Neural cell (in vitro differentiated cells): Measurements from ENCODE around the gene PABPC1L. TPM values are rescaled to one million over a fixed set of nuclear protein-coding genes. Genes with fewer than 3 reads are reported as not detected.

Experiments
- H2AFZ ChIP-seq: fragments of 200-600, 300-800 bp; sonication (generic), shearing (Covaris generic); 2 replicates; pipeline ENCODE4 v1.6.0; 2014; ENCODE audit warnings: low read depth, mild to moderate bottlenecking, antibody characterized with exemption, low read length, moderate library complexity
- H3F3A ChIP-seq: fragments of 200-600 bp; shearing (Covaris generic); 2 replicates; pipeline ENCODE4 v1.6.1; 2016; ENCODE audit warnings: mild to moderate bottlenecking, moderate library complexity, mixed read lengths, antibody characterized with exemption, low read length; ENCODE audit not compliant: insufficient read depth, poor library complexity, severe bottlenecking
- H3K27ac ChIP-seq: fragments of 200-600, 300-800 bp; sonication (generic), shearing (Covaris generic); 2 replicates; pipeline ENCODE4 v1.5.1; 2014; ENCODE audit warnings: mild to moderate bottlenecking, low read length, moderate library complexity
- H3K27me3 ChIP-seq: fragments of 300-800, 200-600 bp; sonication (generic), shearing (Covaris generic); 2 replicates; pipeline ENCODE4 v1.6.0; 2014; ENCODE audit warnings: mild to moderate bottlenecking, low read depth, low read length, moderate library complexity; ENCODE audit not compliant: insufficient read depth
- H3K36me3 ChIP-seq: fragments of 300-800, 200-600 bp; sonication (generic), shearing (Covaris generic); 2 replicates; pipeline ENCODE4 v1.5.1; 2014; ENCODE audit warnings: mild to moderate bottlenecking, antibody characterized with exemption, low read length, moderate library complexity; ENCODE audit not compliant: insufficient read depth
- H3K4me2 ChIP-seq: fragments of 300-800, 200-600 bp; sonication (generic), shearing (Covaris generic); 2 replicates; pipeline ENCODE4 v1.6.0; 2014; ENCODE audit warnings: mild to moderate bottlenecking, low read length
- H3K4me3 ChIP-seq: fragments of 300-800, 200-600 bp; sonication (generic), shearing (Covaris generic); 2 replicates; pipeline ENCODE4 v1.5.1; 2014; ENCODE audit warnings: mild to moderate bottlenecking, low read length, moderate library complexity
- H3K79me2 ChIP-seq: fragments of 200-600 bp; shearing (Covaris generic); replicated peaks from 2 replicates; pipeline ENCODE4 v1.6.0; 2014; ENCODE audit warnings: mild to moderate bottlenecking, low read length, moderate library complexity; ENCODE audit not compliant: insufficient read depth
- H3K9ac ChIP-seq: fragments of 300-800, 200-600 bp; sonication (generic), shearing (Covaris generic); 2 replicates; pipeline ENCODE4 v1.6.1; 2016; ENCODE audit warnings: mild to moderate bottlenecking, low read length, mixed read lengths
- H3K9me2 ChIP-seq: fragments of 200-600 bp; shearing (Covaris generic); 2 replicates; pipeline ENCODE4 v1.6.1; 2016; ENCODE audit warnings: mild to moderate bottlenecking, low read length, mixed read lengths; ENCODE audit not compliant: insufficient read depth
- H3K9me3 ChIP-seq: fragments of 200-600, 300-800 bp; sonication (generic), shearing (Covaris generic); 2 replicates; pipeline ENCODE4 v1.6.1; 2016; ENCODE audit warnings: mild to moderate bottlenecking, mixed run types, low read length, moderate library complexity, mixed read lengths
- H4K20me1 ChIP-seq: fragments of 200-600 bp; shearing (Covaris generic); 2 replicates; pipeline ENCODE4 v1.6.1; 2016; ENCODE audit warnings: mild to moderate bottlenecking, mixed run types; ENCODE audit not compliant: insufficient read depth
- CTCF ChIP-seq: fragments of 450-650 bp; IDR thresholded peaks from 2 replicates; pipeline ENCODE4 v1.5.1; 2014; ENCODE audit warnings: antibody characterized with exemption, mild to moderate bottlenecking, moderate library complexity; ENCODE audit not compliant: poor library complexity, severe bottlenecking
- EP300 ChIP-seq: fragments of 450-650 bp; conservative IDR thresholded peaks from 2 replicates; pipeline ENCODE4 v1.6.1; 2014; ENCODE audit warnings: antibody characterized with exemption, mild to moderate bottlenecking, moderate library complexity; ENCODE audit not compliant: poor library complexity, severe bottlenecking
- EZH2 ChIP-seq: fragments of 200-600, 300-800 bp; shearing (Covaris generic), sonication (generic); IDR thresholded peaks from 2 replicates; pipeline ENCODE4 v1.6.1; 2014; ENCODE audit warnings: antibody characterized with exemption, low read length, borderline replicate concordance, mild to moderate bottlenecking; ENCODE audit not compliant: insufficient read depth, poor library complexity, severe bottlenecking
- MXI1 ChIP-seq: fragments of 450-650 bp; conservative IDR thresholded peaks from 2 replicates; pipeline ENCODE4 v1.6.1; 2014; ENCODE audit warnings: antibody characterized with exemption, mild to moderate bottlenecking; ENCODE audit not compliant: poor library complexity, severe bottlenecking
- POLR2AphosphoS5 ChIP-seq: IDR thresholded peaks from 2 replicates; pipeline ENCODE4 v1.6.1; 2012
- RAD21 ChIP-seq: fragments of 450-650 bp; conservative IDR thresholded peaks from 2 replicates; pipeline ENCODE4 v1.6.1; 2014; ENCODE audit warnings: antibody characterized with exemption, mild to moderate bottlenecking, moderate library complexity
- REST ChIP-seq: IDR thresholded peaks from 2 replicates; pipeline ENCODE4 v1.6.1; 2012; ENCODE audit warnings: borderline replicate concordance
- SMC3 ChIP-seq: fragments of 450-650 bp; conservative IDR thresholded peaks from 2 replicates; pipeline ENCODE4 v1.6.1; 2014; ENCODE audit warnings: antibody characterized with exemption, mild to moderate bottlenecking, moderate library complexity; ENCODE audit not compliant: poor library complexity
- TAF1 ChIP-seq: IDR thresholded peaks from 2 replicates; pipeline ENCODE4 v1.6.1; 2012; ENCODE audit warnings: low read depth
- polyA plus RNA-seq: library from polyadenylated mRNA; depleted of rRNA; stranded (reverse); fragments of >200 nt; gene quantifications from 2 replicates; pipeline ENCODE4 v1.2.3, GENCODE V29; 2014

PABPC1L gene
- polyA plus RNA-seq, 1 donor from 2014 or later: 3.6 TPM

GRCh38 chr20:44912189-44912588 lies 2.3 kb downstream of the PABPC1L start:
- no peak overlapping the region for H3K4me3 ChIP-seq
- no peak overlapping the region for H3K27ac ChIP-seq
- H2AFZ ChIP-seq: no peak overlapping the region
- H3K36me3 ChIP-seq: no peaks in the 10 kb centered on the region
- no peaks in the 10 kb centered on the region for H3K79me2 ChIP-seq
- no peaks in the 10 kb centered on the region for H3F3A ChIP-seq
- no peaks in the 10 kb centered on the region for H3K9me3 ChIP-seq
- H3K4me2 ChIP-seq: no peak overlapping the region
- no peaks in the 10 kb centered on the region for H4K20me1 ChIP-seq
- H3K27me3 ChIP-seq: no peaks in the 10 kb centered on the region
- TF ChIP-seq TAF1 (no peak), EZH2 (no peak), CTCF (no peak), EP300 (no peak), REST (no peak), MXI1 (no peak), POLR2AphosphoS5 (no peak), RAD21 (no peak), SMC3 (no peak)
- H3K9ac ChIP-seq: no peak overlapping the region
- H3K9me2 ChIP-seq: no peaks in the 10 kb centered on the region

GRCh38 chr20:44914924-44915323 lies 5.1 kb downstream of the PABPC1L start:
- Histone ChIP-seq H3K27me3 (no peaks in the 10 kb centered on the region), H3K4me3 (no peak overlapping the region), H3K79me2 (no peaks in the 10 kb centered on the region), H3F3A (no peaks in the 10 kb centered on the region), H3K9me2 (no peaks in the 10 kb centered on the region), H3K36me3 (no peaks in the 10 kb centered on the region), H4K20me1 (no peaks in the 10 kb centered on the region), H3K9me3 (no peaks in the 10 kb centered on the region), H3K9ac (no peak overlapping the region), H3K4me2 (no peak overlapping the region), H3K27ac (no peak overlapping the region), H2AFZ (no peak overlapping the region)
- no peak for TF ChIP-seq REST
- no peak for TF ChIP-seq POLR2AphosphoS5
- no peak for TF ChIP-seq EP300
- TF ChIP-seq RAD21: no peak
